GM19372 (cell line): ENCODE data around the gene C5orf46.

Experiments used
- ATAC-seq: cut with Tn5 transposase; IDR thresholded peaks from one replicate; pipeline ENCODE4 v1.9.1; 2021; ENCODE audit warnings: mild to moderate bottlenecking, low read depth, moderate library complexity; ENCODE audit not compliant: unreplicated experiment

Gene C5orf46

DNA sequence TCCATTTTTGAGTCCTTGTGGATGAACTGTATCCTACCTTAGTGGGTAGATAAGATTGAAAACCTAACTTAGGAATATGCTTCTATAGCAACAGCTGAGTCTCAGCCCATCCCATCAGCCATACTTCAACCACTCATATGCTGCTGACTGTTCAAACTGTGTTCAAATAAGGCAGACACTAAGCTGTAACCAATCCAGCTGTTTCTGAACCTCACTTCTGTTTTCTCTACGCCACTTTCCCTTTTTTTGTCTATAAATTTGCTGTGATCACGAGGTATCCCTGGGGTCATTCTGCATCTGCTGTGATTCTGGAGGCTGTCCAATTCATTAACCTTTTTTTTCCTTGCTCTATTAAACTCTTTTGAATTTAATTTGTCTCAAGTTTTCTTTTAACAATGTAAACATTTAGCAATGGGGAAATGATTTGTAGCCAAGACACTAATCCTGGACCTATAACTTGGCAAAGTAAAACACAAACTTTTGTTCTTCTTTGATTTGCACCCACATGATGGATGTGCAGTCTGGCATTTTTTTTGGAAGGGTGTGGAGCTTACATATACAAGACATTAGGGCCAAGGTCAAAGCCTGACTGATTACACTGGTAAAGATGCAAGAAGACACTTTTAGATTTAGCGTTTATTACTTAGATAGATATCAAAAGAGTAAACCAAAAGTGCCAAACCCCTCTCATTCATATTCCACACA lies 42.7 kb downstream of the C5orf46 start:
- no peak for ATAC-seq

DNA sequence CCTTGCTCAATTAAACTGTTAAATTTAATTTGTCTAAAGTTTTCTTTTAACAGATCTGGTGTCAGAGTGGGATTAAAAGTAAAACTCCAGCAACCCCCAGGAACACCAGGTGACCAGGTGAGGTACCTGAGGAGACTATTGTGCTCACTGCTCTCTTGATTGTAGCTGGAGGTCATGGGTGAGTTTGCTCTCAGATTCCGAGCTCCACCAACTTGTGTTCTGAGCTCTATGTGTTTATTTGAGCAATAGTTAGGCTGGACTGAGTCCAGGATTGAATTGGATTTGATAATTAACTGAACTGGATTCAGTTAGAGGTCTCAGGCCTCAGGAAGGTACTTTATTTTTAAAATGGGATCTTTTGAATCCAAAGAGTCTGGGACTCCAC lies 45.7 kb downstream of the C5orf46 start:
- ATAC-seq: no peak

DNA sequence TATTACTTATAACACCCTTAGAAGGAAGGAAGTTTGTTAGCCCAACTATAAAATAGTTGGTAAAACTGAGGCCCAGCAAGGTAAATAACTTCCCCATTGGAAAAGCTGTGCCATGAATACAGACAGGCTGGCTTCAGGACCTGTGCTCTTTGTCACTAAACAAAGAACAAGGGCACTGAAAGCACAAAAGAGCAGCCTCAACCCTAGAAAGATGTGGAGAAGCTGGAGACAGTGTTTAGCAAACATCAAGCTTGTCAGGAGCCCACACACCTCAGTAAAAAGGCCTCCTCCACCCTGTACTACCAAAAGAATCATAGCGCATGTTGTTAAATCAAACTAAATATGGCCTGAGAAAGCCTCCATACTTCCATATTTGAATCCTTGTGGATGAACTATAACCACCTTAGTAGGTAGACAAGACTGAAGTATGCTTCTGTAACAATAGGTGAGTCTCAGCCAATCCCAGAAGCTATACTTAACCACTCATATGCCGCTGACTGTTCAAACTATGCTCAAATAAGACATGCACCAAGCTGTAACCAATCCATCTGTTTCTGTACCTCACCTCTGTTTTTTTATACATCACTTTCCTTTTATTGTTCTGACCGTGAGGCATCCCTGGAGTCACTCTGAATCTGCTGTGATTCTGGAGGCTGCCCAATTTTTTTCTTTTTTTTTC lies 46.2 kb downstream of the C5orf46 start:
- ATAC-seq: no peak

DNA sequence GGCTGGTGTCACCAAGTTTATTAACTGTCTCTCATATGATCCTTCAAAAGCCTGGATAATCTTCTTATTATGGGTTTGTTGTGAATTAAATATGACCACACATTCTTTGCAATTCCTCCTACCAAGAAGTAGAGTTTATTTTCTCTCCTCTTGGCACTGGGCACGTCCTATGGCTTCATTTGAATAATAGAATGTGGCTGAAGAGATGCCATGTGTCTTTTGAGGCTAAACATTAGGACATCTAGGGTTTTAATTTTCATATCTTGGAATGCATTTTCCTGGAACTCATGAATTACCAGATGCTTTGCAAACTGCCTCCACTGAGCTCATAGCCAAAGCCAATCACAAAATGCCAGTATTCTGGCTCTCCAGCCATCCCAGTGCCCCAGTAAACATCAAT lies 47.8 kb downstream of the C5orf46 start:
- ATAC-seq: no peak

DNA sequence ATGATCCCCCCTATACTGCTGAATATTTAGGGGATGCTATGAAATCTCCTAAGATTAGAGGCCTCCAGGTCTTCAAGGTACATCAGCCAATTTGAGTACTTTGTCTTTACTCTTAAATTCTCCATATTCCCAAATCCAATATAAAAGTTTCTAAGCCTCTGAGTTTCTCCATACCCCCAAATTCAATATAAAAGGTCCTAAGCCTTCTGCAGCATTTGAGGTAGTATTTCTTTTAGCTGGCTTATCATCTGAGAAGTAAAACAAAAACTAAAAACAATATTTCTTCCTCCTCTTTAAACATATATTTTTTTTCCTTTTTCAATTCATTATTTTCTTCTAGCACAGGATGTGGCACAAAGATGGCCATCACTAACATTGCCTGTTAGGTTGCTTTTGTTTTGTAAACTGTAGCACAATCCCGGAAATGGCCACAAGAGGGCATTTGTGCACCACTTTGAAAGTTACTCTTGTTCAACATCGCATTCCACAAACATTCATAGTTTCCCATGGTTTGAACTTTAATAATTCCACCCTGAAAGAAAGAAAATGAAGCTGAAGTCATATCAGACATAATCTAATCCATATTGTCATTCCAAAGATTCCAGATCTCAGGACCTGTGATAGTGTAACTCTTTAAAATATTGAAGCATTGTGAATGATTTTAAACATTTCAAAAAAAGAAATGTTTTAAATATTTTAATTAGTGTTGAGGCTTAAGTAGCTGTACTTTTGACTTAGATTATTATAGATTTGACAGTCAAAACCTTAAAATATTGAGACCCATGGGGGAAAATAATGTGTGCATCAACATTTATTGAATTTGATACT lies 48.8 kb downstream of the C5orf46 start:
- ATAC-seq: peak; percentile 91

DNA sequence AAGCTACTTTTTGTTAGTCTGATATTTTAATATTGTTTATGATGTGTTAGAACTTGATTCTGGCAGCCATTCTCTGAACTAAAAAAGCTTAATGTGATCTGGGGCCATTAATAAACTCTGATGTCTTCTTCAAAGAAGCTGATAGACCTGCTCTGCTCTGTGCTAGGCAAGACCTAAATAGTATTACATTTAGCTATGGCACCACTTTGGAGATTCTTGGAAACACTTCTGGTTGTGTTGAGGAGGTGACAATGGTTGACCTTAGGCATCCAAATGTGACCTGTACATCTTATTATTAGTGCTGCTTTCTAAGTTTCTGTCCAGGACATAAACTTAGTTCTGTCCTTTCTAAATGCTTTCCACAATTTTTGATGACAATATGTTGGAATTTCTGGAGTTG lies 49.5 kb downstream of the C5orf46 start:
- no peak for ATAC-seq

DNA sequence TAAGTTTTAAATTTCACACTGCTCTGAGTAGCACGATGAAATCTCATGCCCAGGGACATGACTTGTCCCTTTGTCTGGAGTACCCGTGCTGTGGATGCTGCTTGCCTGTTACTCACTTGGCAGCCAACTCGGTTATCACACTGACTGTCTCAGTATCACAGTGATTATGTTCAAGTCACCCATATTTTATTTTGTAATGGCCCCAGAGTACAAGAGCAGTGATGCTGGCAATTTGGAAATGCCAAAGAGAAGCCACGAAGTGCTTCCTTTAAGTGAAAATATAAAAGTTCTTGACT lies 50.6 kb downstream of the C5orf46 start:
- no peak for ATAC-seq

DNA sequence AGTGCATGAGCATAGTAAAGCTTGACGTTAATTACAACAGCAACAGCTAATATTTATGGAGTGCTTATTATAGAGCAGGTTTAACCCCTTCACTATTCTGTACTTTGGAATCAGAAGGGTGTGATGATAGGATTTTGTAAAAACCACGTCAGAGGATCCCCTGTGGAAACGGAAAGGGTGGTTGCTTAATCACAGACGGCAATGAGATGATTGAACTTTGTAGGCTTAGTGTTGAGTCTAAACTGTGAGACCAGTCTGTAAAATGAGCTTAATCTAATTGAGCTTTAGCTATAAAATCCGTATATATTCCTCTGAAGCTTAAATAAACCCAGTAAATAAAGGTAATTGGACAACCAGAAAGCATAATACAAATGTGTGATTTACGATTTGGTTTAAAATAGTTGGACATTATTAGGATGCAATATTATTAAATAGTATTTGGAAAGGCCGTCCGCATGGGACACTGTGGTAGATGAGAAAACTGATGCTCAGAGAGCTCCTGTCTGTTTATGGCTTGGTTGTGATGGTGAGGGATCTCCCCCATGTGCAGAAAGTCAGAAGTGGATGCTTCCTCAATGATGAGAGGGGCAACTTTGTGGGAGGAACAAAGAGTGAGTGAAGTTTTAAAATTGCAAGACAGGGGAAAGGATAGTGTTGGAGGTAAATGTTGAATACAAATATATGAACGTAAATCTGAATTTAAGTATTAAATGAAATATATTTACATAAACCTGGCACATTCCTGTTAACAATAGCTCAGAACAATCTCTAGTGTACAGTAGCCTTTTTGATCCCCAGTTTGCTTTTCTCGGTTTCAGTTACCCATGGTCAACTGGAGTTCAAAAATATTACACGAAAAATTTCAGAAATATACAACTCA lies 51.2 kb downstream of the C5orf46 start:
- no peak for ATAC-seq

DNA sequence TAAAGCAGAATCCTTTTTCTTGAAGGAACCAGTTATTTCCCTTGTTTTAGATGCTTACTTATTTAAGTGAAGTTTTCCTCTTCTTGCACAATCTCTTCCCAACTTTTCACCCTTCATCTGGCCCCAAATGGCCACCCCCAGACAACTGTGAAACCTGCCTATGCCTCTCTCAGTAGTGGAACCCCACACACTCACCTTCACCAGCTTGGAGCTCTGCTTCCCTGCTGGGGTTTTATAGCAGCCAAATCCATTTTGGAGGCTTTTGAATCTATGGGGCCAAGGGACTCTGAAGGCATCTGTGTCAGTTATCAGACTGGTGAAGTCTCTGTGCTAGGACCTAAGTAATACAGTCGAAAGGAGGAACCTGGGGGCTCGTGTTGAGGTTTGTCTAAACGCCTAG lies 52.0 kb downstream of the C5orf46 start:
- ATAC-seq: no peak

DNA sequence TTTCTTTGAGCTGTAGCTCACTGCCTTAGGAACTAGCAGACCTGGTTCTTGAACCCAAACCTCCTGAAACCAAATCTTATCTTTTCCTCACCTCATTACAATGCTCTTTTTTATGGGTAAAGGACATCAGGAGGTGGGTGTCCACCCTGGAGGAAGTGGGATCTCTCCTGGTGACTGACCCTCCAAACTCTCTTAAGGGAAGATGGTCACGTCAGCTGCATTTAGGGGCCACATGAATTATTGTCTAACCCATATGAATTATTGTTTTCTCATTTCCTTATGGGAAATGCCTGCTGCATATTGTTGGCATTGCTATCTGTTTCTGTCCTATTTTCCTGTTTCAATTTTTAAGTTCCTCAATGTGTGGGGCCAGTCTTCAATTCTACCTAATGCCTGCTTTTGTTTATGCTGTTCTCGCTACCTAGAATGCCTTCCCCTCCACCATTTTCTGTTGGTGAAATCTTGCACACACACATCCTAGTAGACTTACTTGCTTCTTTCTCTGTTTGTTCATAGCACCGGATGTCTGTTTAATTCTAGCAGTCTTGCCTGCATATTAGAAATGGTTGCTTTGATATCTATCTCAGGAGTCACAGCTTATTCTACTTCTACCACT lies 52.9 kb downstream of the C5orf46 start:
- ATAC-seq: no peak

DNA sequence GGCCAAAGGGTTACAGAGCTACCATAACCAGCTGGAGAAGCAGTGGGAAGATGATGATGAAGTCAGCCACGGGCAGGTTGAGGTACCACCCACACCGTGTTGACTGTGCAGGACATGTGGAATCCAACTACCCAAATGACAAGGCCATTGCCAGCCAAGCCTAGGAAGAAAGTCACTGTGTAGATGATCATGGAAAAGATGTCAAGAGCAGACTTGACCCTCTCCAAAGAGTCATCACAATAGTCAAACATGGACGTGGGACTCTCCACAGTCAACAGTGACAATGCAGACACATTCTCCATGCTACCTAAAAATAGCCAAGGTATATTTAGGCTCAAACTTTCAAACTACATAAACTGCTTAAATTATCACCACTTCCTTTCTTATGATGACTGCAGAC lies 54.0 kb downstream of the C5orf46 start:
- no peak for ATAC-seq

DNA sequence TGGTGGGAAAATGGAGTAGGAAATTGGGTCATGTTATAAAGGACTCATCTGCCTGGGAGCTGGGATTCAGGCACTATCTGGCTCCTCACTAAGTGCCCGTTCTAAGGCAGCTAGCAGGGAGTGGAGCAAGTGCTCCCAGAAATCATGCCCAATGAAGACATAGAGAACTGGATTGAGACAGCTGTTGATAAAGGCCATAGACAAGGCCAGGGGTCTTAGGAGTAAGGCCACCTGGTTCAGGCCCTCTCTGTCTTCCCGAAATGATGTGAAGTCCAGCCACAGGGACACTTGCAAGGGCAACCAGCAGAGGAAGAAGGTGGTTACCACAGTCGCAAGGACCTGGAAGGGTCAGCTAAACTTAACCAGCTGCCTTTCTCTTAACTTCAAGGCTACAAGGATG lies 54.8 kb downstream of the C5orf46 start:
- no peak for ATAC-seq

DNA sequence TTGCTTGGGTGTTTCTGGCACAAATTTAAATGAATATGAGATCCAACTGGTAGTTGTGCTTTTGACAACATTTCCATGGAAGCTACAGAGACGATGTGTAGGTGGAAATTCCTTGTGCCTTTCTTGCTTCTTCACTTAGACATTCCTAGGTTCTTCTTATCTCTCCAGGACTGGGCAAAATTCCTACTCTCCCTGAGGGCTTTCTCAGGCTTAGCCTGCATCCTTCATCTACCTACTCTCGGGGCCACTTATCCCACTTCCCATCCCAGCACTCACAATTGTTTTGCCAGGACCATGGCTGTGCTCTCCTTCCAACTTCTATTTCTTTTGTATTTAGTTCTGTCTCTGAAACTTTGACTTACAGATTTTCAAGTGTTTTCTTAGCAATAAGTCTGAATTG lies 57.1 kb downstream of the C5orf46 start:
- ATAC-seq: no peak

DNA sequence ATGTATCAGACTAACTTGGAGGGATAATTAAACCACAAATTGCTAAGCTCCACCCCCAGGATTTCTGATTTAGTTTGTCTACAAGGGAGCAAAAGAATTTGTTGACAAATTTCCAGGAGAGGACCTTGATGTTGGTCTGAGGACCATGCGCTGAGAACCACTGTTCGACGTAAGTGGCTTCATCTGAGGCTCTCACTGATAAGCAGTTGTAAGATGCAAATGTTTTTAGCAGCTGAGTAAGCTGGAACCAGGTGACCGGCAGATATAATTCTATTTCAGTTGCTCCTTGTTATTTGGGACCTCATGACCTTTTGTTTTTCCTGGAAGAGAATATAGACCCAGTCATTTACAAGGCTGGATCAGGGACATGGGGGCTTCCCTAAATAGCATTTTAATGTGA lies 60.7 kb downstream of the C5orf46 start:
- no peak for ATAC-seq

DNA sequence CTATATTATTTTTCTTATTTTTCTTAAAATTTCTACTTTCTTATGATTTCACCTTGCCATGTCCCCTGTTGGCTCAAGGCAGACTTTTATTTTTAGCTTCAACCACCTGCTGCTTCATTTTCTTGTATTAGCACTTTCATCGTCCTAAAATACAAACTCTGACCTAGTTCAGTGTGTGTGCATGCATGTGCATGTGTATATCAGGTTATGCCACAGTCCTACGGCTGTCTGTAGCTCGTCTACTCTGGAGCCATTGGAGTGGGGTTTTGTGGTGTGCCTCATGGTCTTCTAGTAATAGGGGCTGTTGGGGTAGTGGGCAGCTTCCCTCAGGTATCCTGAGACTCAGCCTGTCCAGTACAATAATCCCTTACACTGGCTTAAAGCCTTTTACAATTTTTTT lies 61.5 kb downstream of the C5orf46 start:
- ATAC-seq: no peak

DNA sequence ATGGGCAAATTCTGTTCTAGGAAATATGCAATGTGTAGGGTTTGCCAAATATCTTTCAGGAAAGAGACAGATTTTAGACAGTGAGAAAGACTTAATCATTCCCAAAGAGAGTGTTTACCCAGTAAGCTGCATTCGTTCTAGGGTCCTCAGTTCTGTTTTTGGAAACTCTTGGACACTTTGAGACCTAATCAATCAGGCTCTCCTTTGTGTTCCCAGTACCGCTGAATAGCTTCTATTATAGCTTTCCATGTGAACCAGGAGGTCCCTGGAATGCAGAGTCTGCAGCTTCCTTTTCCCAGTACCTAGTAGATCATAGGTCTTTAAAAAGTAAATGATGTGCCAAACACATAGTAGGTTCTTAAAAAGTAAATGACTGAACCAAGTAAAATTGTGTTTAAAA lies 63.5 kb downstream of the C5orf46 start:
- no peak for ATAC-seq
